ENCODE measurements around the gene CC2D1A. TPM values are rescaled to one million over a fixed set of nuclear protein-coding genes. Genes with fewer than 3 reads are reported as not detected.

CC2D1A gene
- polyA plus RNA-seq (2012; ENCODE audit: missing spikeins): 10.4 TPM

- FAIRE-seq (peak; percentile 98), DNase-seq (ENCODE audit: insufficient read length) (peak; percentile 100)
- TF ChIP-seq TAF1 (IDR thresholded peaks at IDR 0.05; ENCODE audit: borderline replicate concordance, low read depth, low read length): no peak
- peak; percentile 68; the same call in 1 of the 2 replicates for TF ChIP-seq POLR2A (IDR thresholded peaks at IDR 0.05; ENCODE audit: low read depth, low read length)
These were observed at the start of gene CC2D1A, which contains the start of gene BRME1 for GRCh38 chr19:13905634-13906520. TSS of gene CC2D1A (plus strand) at chr19:13906201. CDS start at chr19:13906442, 241 bp downstream. TSS of gene BRME1 (minus strand) at chr19:13906117. CDS start at chr19:13904892, 1,225 bp downstream.

GRCh38 chr19:13856497-13856896 is 49.5 kb upstream of the CC2D1A start:
- DNase-seq (ENCODE audit: insufficient read length): no peak
- no peak for FAIRE-seq
- no peak for TF ChIP-seq POLR2AphosphoS5 (IDR thresholded peaks at IDR 0.05; ENCODE audit: low read depth, low read length)
- TF ChIP-seq TAF1 (IDR thresholded peaks at IDR 0.05; ENCODE audit: borderline replicate concordance, low read depth, low read length): no peak
- TF ChIP-seq POLR2A (IDR thresholded peaks at IDR 0.05; ENCODE audit: low read depth, low read length): no peak

- FAIRE-seq (no peak), DNase-seq (ENCODE audit: insufficient read length) (no peak)
- TF ChIP-seq TAF1 (IDR thresholded peaks at IDR 0.05; ENCODE audit: borderline replicate concordance, low read depth, low read length): no peak
- no peak for TF ChIP-seq POLR2AphosphoS5 (IDR thresholded peaks at IDR 0.05; ENCODE audit: low read depth, low read length)
- TF ChIP-seq POLR2A (IDR thresholded peaks at IDR 0.05; ENCODE audit: low read depth, low read length): no peak
These were observed 46.6 kb upstream of the CC2D1A start for GRCh38 chr19:13859361-13859880.

DNA sequence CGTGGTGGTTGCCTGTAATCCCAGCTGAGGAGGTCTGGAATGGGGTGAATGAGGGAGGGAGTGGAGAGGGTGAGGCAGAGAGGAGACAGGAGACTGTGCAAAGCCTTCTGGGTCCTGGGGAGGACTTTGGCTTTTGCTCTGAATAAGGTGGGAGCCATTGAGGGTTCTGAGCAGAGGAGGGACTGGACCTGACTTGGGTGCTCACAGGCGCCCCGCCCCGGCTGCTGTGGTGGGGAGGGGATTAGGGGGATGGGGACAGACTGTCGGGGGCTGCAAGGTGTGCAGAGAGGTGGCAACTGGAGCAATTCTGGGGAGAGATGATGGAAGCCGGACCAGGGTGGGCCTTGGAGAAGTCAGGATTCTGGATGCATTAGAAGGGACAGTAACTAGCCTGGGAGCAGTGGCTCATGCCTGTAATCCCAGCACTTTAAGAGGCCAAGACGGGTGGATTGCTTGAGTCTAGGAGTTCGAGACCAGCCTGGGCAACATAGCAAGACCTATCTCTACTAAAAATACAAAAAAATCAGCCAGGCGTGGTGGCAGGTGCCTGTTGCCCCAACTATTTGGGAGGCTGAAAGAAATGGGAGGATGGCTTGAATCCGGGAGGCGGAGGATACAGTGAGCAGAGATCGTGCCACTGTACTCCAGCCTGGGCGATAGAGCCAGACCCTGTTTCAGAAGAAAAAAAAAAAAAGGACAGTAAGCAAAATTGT is 45.2 kb upstream of the CC2D1A start:
- FAIRE-seq: no peak
- TF ChIP-seq POLR2A (IDR thresholded peaks at IDR 0.05; ENCODE audit: low read depth, low read length) (no peak), TAF1 (IDR thresholded peaks at IDR 0.05; ENCODE audit: borderline replicate concordance, low read depth, low read length) (no peak), POLR2AphosphoS5 (IDR thresholded peaks at IDR 0.05; ENCODE audit: low read depth, low read length) (no peak)
- DNase-seq (ENCODE audit: insufficient read length): no peak

GRCh38 chr19:13861392-13861713 is 44.6 kb upstream of the CC2D1A start:
- no peak for TF ChIP-seq POLR2AphosphoS5 (IDR thresholded peaks at IDR 0.05; ENCODE audit: low read depth, low read length)
- TF ChIP-seq POLR2A (IDR thresholded peaks at IDR 0.05; ENCODE audit: low read depth, low read length): no peak
- TF ChIP-seq TAF1 (IDR thresholded peaks at IDR 0.05; ENCODE audit: borderline replicate concordance, low read depth, low read length): no peak
- no peak for DNase-seq (ENCODE audit: insufficient read length)

GRCh38 chr19:13861714-13862531 is 44.1 kb upstream of the CC2D1A start:
- DNase-seq (ENCODE audit: insufficient read length) (peak; percentile 94), FAIRE-seq (peak; percentile 98)
- TF ChIP-seq TAF1 (IDR thresholded peaks at IDR 0.05; ENCODE audit: borderline replicate concordance, low read depth, low read length) (peak; percentile 26; the same call in 1 of the 2 replicates), POLR2A (IDR thresholded peaks at IDR 0.05; ENCODE audit: low read depth, low read length) (peak; percentile 75), POLR2AphosphoS5 (IDR thresholded peaks at IDR 0.05; ENCODE audit: low read depth, low read length) (peak; percentile 79)

More at GRCh38 chr19:13861392-13861713, 44.6 kb upstream of the CC2D1A start:
- no peak for FAIRE-seq

GRCh38 chr19:13864046-13864666 is 41.8 kb upstream of the CC2D1A start:
- TF ChIP-seq TAF1 (IDR thresholded peaks at IDR 0.05; ENCODE audit: borderline replicate concordance, low read depth, low read length) (no peak), POLR2AphosphoS5 (IDR thresholded peaks at IDR 0.05; ENCODE audit: low read depth, low read length) (no peak), POLR2A (IDR thresholded peaks at IDR 0.05; ENCODE audit: low read depth, low read length) (no peak)
- FAIRE-seq (no peak), DNase-seq (ENCODE audit: insufficient read length) (no peak)

GRCh38 chr19:13864667-13865570 is 41.1 kb upstream of the CC2D1A start:
- FAIRE-seq (no peak), DNase-seq (ENCODE audit: insufficient read length) (no peak)

DNA sequence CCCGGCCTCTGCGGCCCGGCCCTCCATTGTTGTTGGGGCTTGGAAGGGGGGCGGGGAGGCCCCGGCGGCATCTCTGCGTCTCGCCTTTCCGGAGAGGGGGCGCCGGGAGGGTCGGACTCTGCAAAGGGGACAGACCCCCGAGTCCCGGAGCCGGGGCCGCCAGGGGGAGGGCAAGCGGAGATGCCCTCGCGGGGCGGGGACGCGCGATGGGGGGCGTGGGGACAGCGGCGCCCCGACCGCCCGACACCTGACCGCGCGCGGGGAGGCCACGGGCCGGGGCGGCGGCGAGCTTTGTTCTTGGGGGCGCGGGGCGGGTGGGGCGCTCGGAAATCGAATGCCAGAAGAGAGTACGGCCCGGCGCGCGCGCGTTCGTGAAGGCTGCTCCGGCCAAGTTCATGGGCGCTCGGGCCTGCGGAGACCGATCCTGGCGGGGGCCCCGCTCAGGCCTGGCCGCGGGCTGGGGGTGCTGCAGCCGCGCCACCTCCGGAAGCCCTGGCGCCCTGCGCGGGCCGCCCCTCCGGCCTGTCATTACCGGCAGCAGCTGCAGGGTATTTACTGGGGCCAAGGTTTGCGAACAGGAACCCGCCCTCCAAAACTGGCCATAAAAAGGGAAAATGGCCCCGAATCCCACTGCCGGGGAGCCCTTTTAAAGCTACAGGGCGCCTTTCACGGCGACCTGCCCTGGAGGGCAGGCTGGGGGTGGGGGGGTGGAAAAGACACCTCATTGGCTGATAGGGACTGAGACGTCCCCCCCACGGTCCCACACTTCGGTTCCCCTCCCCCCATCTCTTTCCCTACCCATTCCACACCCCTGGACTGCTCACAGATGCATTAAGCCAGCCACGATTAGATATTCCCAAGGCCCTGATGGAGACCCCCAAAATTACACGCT is 40.2 kb upstream of the CC2D1A start:
- no peak for DNase-seq (ENCODE audit: insufficient read length)
- FAIRE-seq: no peak
- TF ChIP-seq TAF1 (IDR thresholded peaks at IDR 0.05; ENCODE audit: borderline replicate concordance, low read depth, low read length): no peak
- TF ChIP-seq POLR2A (IDR thresholded peaks at IDR 0.05; ENCODE audit: low read depth, low read length): no peak
- TF ChIP-seq POLR2AphosphoS5 (IDR thresholded peaks at IDR 0.05; ENCODE audit: low read depth, low read length): no peak

More at GRCh38 chr19:13864667-13865570, 41.1 kb upstream of the CC2D1A start:
- no peak for TF ChIP-seq POLR2AphosphoS5 (IDR thresholded peaks at IDR 0.05; ENCODE audit: low read depth, low read length)
- no peak for TF ChIP-seq TAF1 (IDR thresholded peaks at IDR 0.05; ENCODE audit: borderline replicate concordance, low read depth, low read length)
- no peak for TF ChIP-seq POLR2A (IDR thresholded peaks at IDR 0.05; ENCODE audit: low read depth, low read length)

Data from GM12892 (cell line).